CD4-positive, alpha-beta T cell treated with Interleukin-17A for 1 hour (primary cell): ENCODE measurements around the gene ANXA8.
"Not testable (repeated sequence)": the region's sequence is repeated elsewhere in the genome, so short reads cannot be mapped to it uniquely, and the experiment has no call there.

Source experiments
- DNase-seq: peaks from one replicate; pipeline ENCODE4 v3.0.0-alpha.2; 2020

Gene ANXA8

GRCh38 chr10:47462577-47463358, 21.1 kb downstream of the ANXA8 start:
- not testable (repeated sequence) for DNase-seq

- not testable (repeated sequence) for DNase-seq
These were observed 22.6 kb downstream of the ANXA8 start for GRCh38 chr10:47461261-47461687.

- DNase-seq: no peak
These were observed 25.3 kb downstream of the ANXA8 start for GRCh38 chr10:47458466-47459154.

GRCh38 chr10:47457826-47458225, 26.1 kb downstream of the ANXA8 start:
- no peak for DNase-seq

GRCh38 chr10:47457528-47457820, 26.4 kb downstream of the ANXA8 start:
- no peak for DNase-seq

- DNase-seq: no peak
These were observed 27.0 kb downstream of the ANXA8 start for GRCh38 chr10:47456794-47457527.

GRCh38 chr10:47456079-47456785, 27.7 kb downstream of the ANXA8 start:
- DNase-seq: no peak

GRCh38 chr10:47455350-47456078, 28.4 kb downstream of the ANXA8 start:
- DNase-seq: not testable (repeated sequence)

- no peak for DNase-seq
These were observed 29.2 kb downstream of the ANXA8 start for GRCh38 chr10:47454780-47455058.

GRCh38 chr10:47454008-47454779, 29.7 kb downstream of the ANXA8 start:
- DNase-seq: no peak

GRCh38 chr10:47453141-47454007, 30.5 kb downstream of the ANXA8 start:
- no peak for DNase-seq

GRCh38 chr10:47452495-47453140, 31.3 kb downstream of the ANXA8 start:
- DNase-seq: no peak

GRCh38 chr10:47451998-47452494, 31.9 kb downstream of the ANXA8 start:
- DNase-seq: no peak

- DNase-seq: no peak
These were observed 32.5 kb downstream of the ANXA8 start for GRCh38 chr10:47451273-47451997.

- no peak for DNase-seq
These were observed 33.5 kb downstream of the ANXA8 start for GRCh38 chr10:47450442-47450841.

GRCh38 chr10:47449979-47450378, 33.9 kb downstream of the ANXA8 start:
- no peak for DNase-seq

GRCh38 chr10:47449102-47449978, 34.6 kb downstream of the ANXA8 start:
- no peak for DNase-seq

- DNase-seq: no peak
These were observed 36.2 kb downstream of the ANXA8 start for GRCh38 chr10:47447705-47448104.
